ENCODE results near the gene RAB40B. TPM values are rescaled to one million over a fixed set of nuclear protein-coding genes. Genes with fewer than 3 reads are reported as not detected.

RAB40B gene
- total RNA-seq, 4 donors from 2014 or later: 10.4 to 25.5 (median 19.2) TPM

DNA sequence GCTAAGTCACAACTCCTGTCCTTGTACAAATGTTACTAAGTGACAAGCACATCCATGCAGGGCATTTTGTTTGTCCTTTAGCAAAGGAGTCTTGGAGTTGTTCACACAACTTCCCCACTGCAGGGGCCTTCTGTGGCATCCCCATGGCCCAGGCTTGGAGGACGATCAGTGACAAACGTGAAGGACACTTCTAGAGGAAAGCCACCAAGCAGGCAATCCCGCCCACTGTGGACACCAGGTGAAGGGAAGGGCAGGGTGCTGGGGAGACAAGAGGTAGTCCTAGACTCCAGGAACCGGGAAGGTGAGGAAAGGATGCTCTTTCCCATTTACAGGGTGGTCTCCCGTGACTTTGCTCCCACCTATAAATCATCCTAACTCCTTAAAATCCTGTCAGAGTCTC, 54.4 kb downstream of the RAB40B start:
- 72 to 78% methylated on average over 4 to 5 of the region's 5 CpGs for WGBS, 2 donors (ENCODE audit: low coverage in 1 of 2)
- H3K27ac ChIP-seq: no peak overlapping the region
- TF ChIP-seq POLR2A (IDR thresholded peaks at IDR 0.05): no peak
- no peak for TF ChIP-seq EP300 (IDR thresholded peaks at IDR 0.05)
- TF ChIP-seq POLR2AphosphoS5 (IDR thresholded peaks at IDR 0.05): no peak
- TF ChIP-seq, protein P1, sequence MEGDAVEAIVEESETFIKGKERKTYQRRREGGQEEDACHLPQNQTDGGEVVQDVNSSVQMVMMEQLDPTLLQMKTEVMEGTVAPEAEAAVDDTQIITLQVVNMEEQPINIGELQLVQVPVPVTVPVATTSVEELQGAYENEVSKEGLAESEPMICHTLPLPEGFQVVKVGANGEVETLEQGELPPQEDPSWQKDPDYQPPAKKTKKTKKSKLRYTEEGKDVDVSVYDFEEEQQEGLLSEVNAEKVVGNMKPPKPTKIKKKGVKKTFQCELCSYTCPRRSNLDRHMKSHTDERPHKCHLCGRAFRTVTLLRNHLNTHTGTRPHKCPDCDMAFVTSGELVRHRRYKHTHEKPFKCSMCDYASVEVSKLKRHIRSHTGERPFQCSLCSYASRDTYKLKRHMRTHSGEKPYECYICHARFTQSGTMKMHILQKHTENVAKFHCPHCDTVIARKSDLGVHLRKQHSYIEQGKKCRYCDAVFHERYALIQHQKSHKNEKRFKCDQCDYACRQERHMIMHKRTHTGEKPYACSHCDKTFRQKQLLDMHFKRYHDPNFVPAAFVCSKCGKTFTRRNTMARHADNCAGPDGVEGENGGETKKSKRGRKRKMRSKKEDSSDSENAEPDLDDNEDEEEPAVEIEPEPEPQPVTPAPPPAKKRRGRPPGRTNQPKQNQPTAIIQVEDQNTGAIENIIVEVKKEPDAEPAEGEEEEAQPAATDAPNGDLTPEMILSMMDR (IDR thresholded peaks at IDR 0.05): no peak
- H3K36me3 ChIP-seq: peaks cover 0 to 56% of the 10 kb centered on the region in 2 donors
- ATAC-seq: no peak
- no peaks in the 10 kb centered on the region for H3K9me3 ChIP-seq
- peaks cover 4 to 68% (median 12%) of the 10 kb centered on the region in 3 donors for H3K4me1 ChIP-seq
- no peak overlapping the region for H3K4me3 ChIP-seq
- H3K27me3 ChIP-seq: no peaks in the 10 kb centered on the region

DNA sequence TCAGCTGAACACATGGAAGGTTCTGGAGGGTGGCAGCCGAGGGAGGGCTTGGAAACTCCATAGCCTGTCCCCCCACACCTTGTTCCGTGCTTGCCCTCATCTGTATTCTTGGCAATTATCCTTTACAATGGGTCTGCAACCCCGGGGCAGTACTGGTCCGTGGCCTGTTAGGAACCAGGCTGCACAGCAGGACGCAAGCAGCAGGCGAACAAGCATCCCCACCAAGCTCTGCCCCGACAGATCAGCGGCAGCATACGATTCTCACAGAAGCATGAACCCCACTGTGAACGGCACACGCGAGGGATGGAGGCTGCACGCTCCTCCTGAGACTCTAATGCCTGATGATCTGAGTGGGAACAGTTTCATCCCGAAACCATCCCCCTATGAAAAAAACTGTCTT, 56.5 kb downstream of the RAB40B start:
- Histone ChIP-seq H3K27ac (no peak overlapping the region), H3K9me3 (no peaks in the 10 kb centered on the region), H3K4me1 (peaks cover 4 to 63% (median 8%) of the 10 kb centered on the region in 3 donors), H3K27me3 (no peaks in the 10 kb centered on the region), H3K4me3 (no peak overlapping the region), H3K36me3 (peaks cover 0 to 66% of the 10 kb centered on the region in 2 donors)
- no peak for TF ChIP-seq POLR2AphosphoS5 (IDR thresholded peaks at IDR 0.05)
- ATAC-seq: no peak
- 69 to 86% methylated on average over 3 to 14 of the region's 14 CpGs for WGBS, 2 donors (ENCODE audit: low coverage in 1 of 2)

DNA sequence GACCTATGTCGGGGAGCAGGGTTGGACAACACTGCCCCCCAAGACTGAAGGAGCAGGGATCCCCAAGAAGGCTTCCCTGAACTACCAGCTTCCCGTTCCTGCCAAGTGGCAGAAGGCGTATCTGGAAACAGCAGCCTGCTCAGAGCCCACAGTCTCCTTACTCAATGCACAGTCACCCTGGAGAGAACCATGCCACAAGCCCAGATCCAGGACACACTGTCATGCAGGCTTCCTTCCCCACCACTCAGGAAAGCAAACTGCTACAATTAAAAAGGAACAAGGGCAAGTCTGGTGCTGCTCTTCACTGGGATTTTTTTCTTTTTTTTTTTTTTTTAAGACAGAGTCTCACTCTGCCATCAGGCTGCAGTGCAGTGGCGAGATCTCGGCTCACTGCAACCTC, 58.5 kb downstream of the RAB40B start:
- no peak for TF ChIP-seq EP300 (IDR thresholded peaks at IDR 0.05)
- Histone ChIP-seq H3K4me3 (no peak overlapping the region), H3K36me3 (peaks cover 0 to 74% of the 10 kb centered on the region in 2 donors), H3K27ac (no peak overlapping the region), H3K4me1 (peaks cover 0 to 43% (median 0%) of the 10 kb centered on the region in 3 donors), H3K27me3 (no peaks in the 10 kb centered on the region), H3K9me3 (no peaks in the 10 kb centered on the region)
- 100% methylated on average over 1 of the region's 5 CpGs; no CpG with 5 or more reads in 1 of the 2 donors for WGBS, 2 donors (ENCODE audit: low coverage in 1 of 2)
- ATAC-seq: no peak

DNA sequence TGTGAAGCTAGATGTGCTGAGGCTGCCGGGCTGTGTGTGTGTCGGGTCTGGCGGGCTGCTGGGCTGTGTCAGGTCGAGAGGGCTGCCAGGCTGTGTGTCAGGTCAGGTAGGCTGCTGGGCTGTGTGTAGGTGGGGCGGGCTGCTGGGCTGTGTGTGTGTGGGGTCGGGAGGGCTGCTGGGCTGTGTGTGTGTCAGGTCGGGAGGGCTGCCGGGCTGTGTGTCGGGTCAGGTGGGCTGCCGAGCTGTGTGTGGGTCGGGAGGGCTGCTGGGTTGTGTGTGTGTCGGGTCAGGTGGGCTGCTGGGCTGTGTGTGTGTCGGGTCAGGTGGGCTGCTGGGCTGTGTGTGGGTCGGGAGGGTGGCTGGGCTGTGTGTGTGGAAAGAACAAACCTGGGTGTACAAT, 58.9 kb downstream of the RAB40B start:
- TF ChIP-seq, protein P1 (IDR thresholded peaks at IDR 0.05): no peak
- TF ChIP-seq POLR2AphosphoS5 (IDR thresholded peaks at IDR 0.05) (no peak), POLR2A (IDR thresholded peaks at IDR 0.05) (no peak), EP300 (IDR thresholded peaks at IDR 0.05) (no peak)
- H3K4me3 ChIP-seq: no peak overlapping the region
- H3K36me3 ChIP-seq: peaks cover 0 to 73% of the 10 kb centered on the region in 2 donors
- WGBS, 2 donors (ENCODE audit: low coverage in 1 of 2): no CpG with 5 or more reads among the region's 14 CpGs
- no peak overlapping the region for H3K27ac ChIP-seq
- no peak for ATAC-seq
- no peaks in the 10 kb centered on the region for H3K9me3 ChIP-seq
- peaks cover 0 to 39% (median 0%) of the 10 kb centered on the region in 3 donors for H3K4me1 ChIP-seq
- no peaks in the 10 kb centered on the region for H3K27me3 ChIP-seq

DNA sequence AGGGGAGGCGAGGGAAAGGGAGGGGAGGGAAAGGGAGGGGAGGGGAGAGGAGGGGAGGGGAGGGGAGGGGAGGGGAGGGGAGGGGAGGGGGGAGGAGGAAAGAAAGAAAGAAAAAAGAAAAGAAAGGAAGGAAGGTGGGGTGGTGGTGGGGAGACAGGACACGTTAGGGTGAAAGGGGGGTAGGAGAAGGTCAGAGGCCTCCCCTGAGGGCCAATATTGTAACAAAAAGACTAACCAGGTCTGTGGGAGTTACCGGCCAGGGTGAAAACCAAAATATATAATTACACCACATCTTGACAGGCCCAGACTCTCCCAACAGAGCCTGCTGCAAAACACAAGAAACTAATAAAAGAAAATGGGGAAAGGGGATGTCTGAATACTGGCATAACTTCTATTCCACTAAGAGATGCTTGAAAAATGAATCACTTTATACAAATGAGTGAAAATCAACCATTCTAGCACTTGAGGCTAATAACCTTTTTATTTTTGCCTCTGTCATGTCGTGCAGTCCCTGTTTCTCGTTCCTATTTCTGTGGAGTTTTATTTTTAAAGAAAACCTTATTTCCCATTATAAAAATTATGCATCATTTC, 60.2 kb downstream of the RAB40B start:
- peaks cover 0 to 25% (median 0%) of the 10 kb centered on the region in 3 donors for H3K4me1 ChIP-seq
- H3K4me3 ChIP-seq: no peak overlapping the region
- H3K36me3 ChIP-seq: peaks cover 0 to 71% of the 10 kb centered on the region in 2 donors
- no peak overlapping the region for H3K27ac ChIP-seq
- WGBS, 2 donors (ENCODE audit: low coverage in 1 of 2): 45 to 77% methylated on average over 3 to 5 of the region's 5 CpGs
- H3K9me3 ChIP-seq: no peaks in the 10 kb centered on the region
- no peaks in the 10 kb centered on the region for H3K27me3 ChIP-seq
- no peak for ATAC-seq
- TF ChIP-seq POLR2AphosphoS5 (IDR thresholded peaks at IDR 0.05): no peak
- TF ChIP-seq EP300 (IDR thresholded peaks at IDR 0.05): no peak
- TF ChIP-seq POLR2A (IDR thresholded peaks at IDR 0.05): no peak
- TF ChIP-seq, protein P1 (IDR thresholded peaks at IDR 0.05): no peak
